Endothelial cell of umbilical vein (primary cell): ENCODE results near the gene ASAP2. TPM values are rescaled to one million over a fixed set of nuclear protein-coding genes. Genes with fewer than 3 reads are reported as not detected.

Source experiments
- BruUV-seq: library from RNA; stranded (reverse); fragments of 400-500 nt; replicated peaks from 2 replicates; lab custom pipeline; 2021; lab: Mats Ljungman, UMichigan
- CTCF ChIA-PET: fragments of 300-600, 350-600 bp; sonication (Branson Sonifier 250); formaldehyde crosslinking; loops from one replicate; lab custom pipeline; 2021; ENCODE audit warnings: antibody characterized with exemption, inconsistent platforms; lab: Charles Lee
- POLR2A ChIA-PET: fragments of 300-600, 350-600 bp; sonication (Branson Sonifier 250); formaldehyde crosslinking; loops from one replicate; lab custom pipeline; 2021; ENCODE audit warnings: antibody characterized with exemption, inconsistent platforms; lab: Charles Lee
- DNase-seq: peaks from one replicate; pipeline ENCODE4 v3.0.0-alpha.2; 2011; ENCODE audit warnings: low read depth, low spot score
- FAIRE-seq: peaks from 2 replicates; lab custom pipeline; 2011; peaks lifted over from hg19 to GRCh38; lab: Jason Lieb, UNC
- H2AFZ ChIP-seq: 2 replicates; pipeline ENCODE4 v1.6.0; 2012; ENCODE audit warnings: low read depth, low read length, control low read depth, inconsistent platforms
- H3K27ac ChIP-seq: 2 replicates; pipeline ENCODE4 v1.5.1; 2011; ENCODE audit warnings: low read depth, mild to moderate bottlenecking, control low read depth, low read length, moderate library complexity; ENCODE audit not compliant: insufficient read depth
- H3K27me3 ChIP-seq, 2 experiments: 2 replicates each; pipeline versions ENCODE4 v1.6.0 to v1.6.1; 2011; ENCODE audit warnings: low read length in 2 of 2, mixed read lengths in 1 of 2; ENCODE audit not compliant: control insufficient read depth in 2 of 2, insufficient read depth in 2 of 2
- H3K36me3 ChIP-seq, 2 experiments: 2 replicates in 1 of 2; 3 replicates in 1 of 2; pipeline ENCODE4 v1.5.1; 2011; ENCODE audit warnings: low read length in 2 of 2, mild to moderate bottlenecking in 1 of 2, moderate library complexity in 1 of 2; ENCODE audit not compliant: control insufficient read depth in 2 of 2, insufficient read depth in 2 of 2; ENCODE audit errors: extremely low read depth in 1 of 2
- H3K4me1 ChIP-seq: 3 replicates; pipeline ENCODE4 v1.5.1; 2011; ENCODE audit warnings: mild to moderate bottlenecking, low read length; ENCODE audit not compliant: control insufficient read depth, insufficient read depth; ENCODE audit errors: extremely low read depth
- H3K4me2 ChIP-seq: 2 replicates; pipeline ENCODE4 v1.6.1; 2011; ENCODE audit warnings: low read length, control low read depth, mixed read lengths; ENCODE audit not compliant: insufficient read depth
- H3K4me3 ChIP-seq, 3 experiments: fragments of 200-600 bp in 1 of 3; sonication (generic), shearing (Covaris generic) in 1 of 3; replicated peaks in 1 of 3; 2 replicates each; pipeline ENCODE4 v1.5.1; 2011 to 2016; ENCODE audit warnings: control low read depth in 3 of 3, low read length in 3 of 3, mild to moderate bottlenecking in 2 of 3, inconsistent platforms in 1 of 3, low read depth in 1 of 3, moderate library complexity in 1 of 3; ENCODE audit not compliant: insufficient read depth in 1 of 3
- H3K79me2 ChIP-seq: 2 replicates; pipeline ENCODE4 v1.6.0; 2012; ENCODE audit warnings: low read length, inconsistent platforms; ENCODE audit not compliant: control insufficient read depth, insufficient read depth
- H3K9ac ChIP-seq: replicated peaks from 2 replicates; pipeline ENCODE3; 2011; ENCODE audit warnings: low read length, control low read depth; ENCODE audit not compliant: insufficient read depth; ENCODE audit errors: extremely low read depth
- H3K9me1 ChIP-seq: replicated peaks from 3 replicates; pipeline ENCODE4 v1.6.0; 2011; ENCODE audit warnings: mild to moderate bottlenecking, low read length; ENCODE audit not compliant: control insufficient read depth, insufficient read depth; ENCODE audit errors: extremely low read depth
- H3K9me3 ChIP-seq: replicated peaks from 2 replicates; pipeline ENCODE4 v1.5.1; 2012; ENCODE audit warnings: low read length, inconsistent platforms; ENCODE audit not compliant: control insufficient read depth, insufficient read depth
- H4K20me1 ChIP-seq: replicated peaks from 2 replicates; pipeline ENCODE3; 2011; ENCODE audit warnings: mild to moderate bottlenecking, low read length; ENCODE audit not compliant: control insufficient read depth, insufficient read depth; ENCODE audit errors: extremely low read depth
- EZH2 ChIP-seq: IDR thresholded peaks from 2 replicates; pipeline ENCODE4 v1.6.1; 2012; ENCODE audit warnings: borderline replicate concordance, low read depth, mild to moderate bottlenecking, moderate library complexity, low read length, inconsistent platforms; ENCODE audit not compliant: severe bottlenecking
- GATA2 ChIP-seq: IDR thresholded peaks from 2 replicates; pipeline ENCODE4 v1.7.0; 2011; ENCODE audit warnings: low read depth, mild to moderate bottlenecking, moderate library complexity, mixed read lengths, low read length; ENCODE audit not compliant: insufficient read length, insufficient read depth
- JUN ChIP-seq: IDR thresholded peaks from 2 replicates; pipeline ENCODE4 v1.6.1; 2011; ENCODE audit warnings: borderline replicate concordance, low read depth; ENCODE audit not compliant: insufficient read length, insufficient read depth
- MAX ChIP-seq: IDR thresholded peaks from 2 replicates; pipeline ENCODE4 v1.6.1; 2011; ENCODE audit not compliant: insufficient read depth, insufficient read length
- POLR2A ChIP-seq: IDR thresholded peaks from 2 replicates; pipeline ENCODE4 v1.6.1; 2012; ENCODE audit warnings: low read depth, mild to moderate bottlenecking, control low read depth, low read length
- POLR2AphosphoS5 ChIP-seq: IDR thresholded peaks from 2 replicates; pipeline ENCODE4 v1.6.1; 2012; ENCODE audit warnings: low read depth, mild to moderate bottlenecking, control low read depth, low read length, moderate library complexity; ENCODE audit not compliant: insufficient read depth
- dilution Hi-C: fragments of 300-500 bp; cut with MboI; formaldehyde crosslinking; loops from one replicate; pipeline ENCODE4 v1.15.0; 2019; ENCODE audit warnings: low sequenced_read_pairs; ENCODE audit not compliant: extremely low pct_ligation_motif_present
- intact Hi-C: fragments of 100-400 bp; cut with micrococcal nuclease; formaldehyde crosslinking; loops from one replicate; pipeline ENCODE4 v1.10.0; 2022
- polyA plus RNA-seq, 4 experiments: library from polyadenylated mRNA; depleted of rRNA in 3 of 4; stranded (reverse) in 3 of 4; unstranded in 1 of 4; fragments of >200 nt; gene quantifications; 2 replicates each; pipeline versions ENCODE4 v1.2.1 to v1.2.3, GENCODE V29; 2011 to 2012; ENCODE audit warnings: missing spikeins in 1 of 4
- total RNA-seq: library from RNA; stranded (reverse); gene quantifications from 2 replicates; pipeline ENCODE4 v1.2.3, GENCODE V29; 2021

The ASAP2 gene
- total and polyA plus RNA-seq, 2 donors (not counting 3 experiments of a cell fraction or from before 2014, with no cell fraction given) = 31.1 to 79.2 TPM

GRCh38 chr2:9237831-9238230, 31.2 kb downstream of the ASAP2 start:
- CTCF ChIA-PET = interaction anchor here (1.1 to 8.5 kb wide), 3 partner anchors 12 to 92 kb away, joined by 3 to 65 read pairs (median 59); partner anchors contain the start of gene ASAP2
- H3K4me3 ChIP-seq = no peak overlapping the region
- POLR2A ChIA-PET = no interaction called here
- H4K20me1 ChIP-seq = no peaks in the 10 kb centered on the region
- DNase-seq (no peak), FAIRE-seq (no peak)
- no peaks in the 10 kb centered on the region for H3K36me3 ChIP-seq
- no peak overlapping the region for H2AFZ ChIP-seq
- no peak overlapping the region for H3K4me2 ChIP-seq
- dilution Hi-C loops = no loop called here
- H3K9me3 ChIP-seq = no peaks in the 10 kb centered on the region
- H3K27ac ChIP-seq = peak overlapping the region; percentile 98
- no TSS peak for BruUV-seq
- H3K9ac ChIP-seq = no peak overlapping the region
- no peaks in the 10 kb centered on the region for H3K9me1 ChIP-seq
- TF ChIP-seq EZH2 = no peak
- no peak for TF ChIP-seq MAX
- H3K4me1 ChIP-seq = peaks cover 60% of the 10 kb centered on the region
- no peaks in the 10 kb centered on the region for H3K27me3 ChIP-seq
- peaks cover 86% of the 10 kb centered on the region for H3K79me2 ChIP-seq
- intact Hi-C loops = loop anchor here (5.0 kb wide), 1 partner anchor 184 kb away; the partner anchor contains the start of genes CPSF3 and ITGB1BP1

GRCh38 chr2:9238591-9239326, 32.1 kb downstream of the ASAP2 start:
- FAIRE-seq (no peak), DNase-seq (no peak)
- intact Hi-C loops (loop anchor here (5.0 kb wide), 1 partner anchor 184 kb away; the partner anchor contains the start of genes CPSF3 and ITGB1BP1), dilution Hi-C loops (no loop called here)
- Histone ChIP-seq H3K4me2 (no peak overlapping the region), H3K9me1 (no peaks in the 10 kb centered on the region), H3K4me1 (peaks cover 56% of the 10 kb centered on the region), H3K9me3 (no peaks in the 10 kb centered on the region), H3K79me2 (peaks cover 85% of the 10 kb centered on the region), H3K9ac (no peak overlapping the region), H3K36me3 (no peaks in the 10 kb centered on the region), H4K20me1 (no peaks in the 10 kb centered on the region), H2AFZ (no peak overlapping the region), H3K27ac (no peak overlapping the region), H3K4me3 (no peak overlapping the region), H3K27me3 (no peaks in the 10 kb centered on the region)
- CTCF ChIA-PET = interaction anchor here (8.3 kb wide), 1 partner anchor 11 kb away, joined by 65 read pairs; no protein-coding TSS in a partner anchor
- TF ChIP-seq POLR2A = no peak
- TF ChIP-seq GATA2 = no peak
- no peak for TF ChIP-seq MAX
- TF ChIP-seq JUN = no peak
- no peak for TF ChIP-seq POLR2AphosphoS5
- POLR2A ChIA-PET = no interaction called here
- BruUV-seq = no TSS peak
